Activated T-helper 1 cell treated with anti-CD3 and anti-CD28 coated beads, Interleukin-2, amount 50 U/mL, for 16 hours (primary cell): ENCODE results near the gene DMBX1.

Source experiments
- DNase-seq, 2 donors: peaks; one replicate each; pipeline ENCODE4 v3.0.0-alpha.2; 2020; ENCODE audit warnings: low read depth in 1 of 2, low spot score in 1 of 2

Gene DMBX1

DNA sequence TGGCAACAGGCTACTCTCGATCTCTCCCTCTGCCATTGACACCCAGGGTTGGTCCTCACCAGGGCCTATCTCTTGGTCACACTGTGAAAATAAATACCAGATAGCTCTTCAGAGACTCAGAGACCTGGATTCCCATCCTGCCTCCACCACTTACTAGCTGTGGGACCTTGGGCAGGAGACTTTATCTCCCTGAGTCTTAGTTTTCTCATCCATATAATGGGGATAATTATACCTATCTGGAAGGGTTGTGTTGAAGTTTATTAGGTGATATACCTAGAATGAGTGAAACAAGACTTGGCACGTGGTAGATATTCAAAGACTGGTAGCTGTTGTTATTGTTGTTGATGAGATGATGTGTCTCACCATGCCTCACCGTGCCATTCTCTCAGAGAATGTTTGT is 7.4 kb downstream of the DMBX1 start:
- DNase-seq, result no peak

DNA sequence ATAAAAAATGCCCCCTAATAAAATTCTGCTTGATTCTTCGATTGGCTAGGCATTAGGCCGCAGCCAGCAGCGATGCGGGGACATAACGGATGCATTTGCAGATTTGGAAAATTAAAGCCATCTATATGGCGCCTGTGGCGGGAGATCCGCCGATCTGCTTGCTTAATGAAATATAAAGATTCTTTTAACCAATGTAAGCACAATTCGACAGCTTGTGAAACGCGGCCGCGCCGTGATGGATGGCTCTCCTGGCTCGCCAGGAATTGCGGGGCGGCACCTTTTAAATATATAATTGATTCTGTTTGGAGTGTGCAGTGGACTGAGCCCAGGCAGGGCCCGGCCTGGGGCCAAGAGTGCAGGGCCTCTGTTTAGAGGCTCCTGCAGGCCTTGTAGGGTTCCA is 8.0 kb downstream of the DMBX1 start:
- no peak for DNase-seq

DNA sequence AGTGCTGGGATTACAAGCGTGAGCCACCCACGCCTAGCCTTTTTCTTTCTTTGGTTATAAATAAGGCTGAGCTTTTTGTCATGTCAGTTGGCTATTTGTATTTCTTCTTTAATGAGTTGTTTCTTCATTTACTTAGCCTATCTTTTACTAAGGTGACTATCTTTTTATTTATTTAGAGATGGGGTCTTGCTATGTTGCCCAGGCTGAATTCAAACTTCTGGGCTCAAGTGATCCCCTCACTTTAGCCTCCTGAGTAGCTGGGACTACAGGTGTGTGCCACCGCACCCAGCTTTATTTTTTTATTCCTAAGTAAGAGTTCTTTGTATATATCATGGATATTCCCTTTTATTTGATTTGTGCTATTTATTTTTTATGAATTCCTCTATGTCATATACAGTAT is 11.9 kb downstream of the DMBX1 start:
- no peak for DNase-seq

DNA sequence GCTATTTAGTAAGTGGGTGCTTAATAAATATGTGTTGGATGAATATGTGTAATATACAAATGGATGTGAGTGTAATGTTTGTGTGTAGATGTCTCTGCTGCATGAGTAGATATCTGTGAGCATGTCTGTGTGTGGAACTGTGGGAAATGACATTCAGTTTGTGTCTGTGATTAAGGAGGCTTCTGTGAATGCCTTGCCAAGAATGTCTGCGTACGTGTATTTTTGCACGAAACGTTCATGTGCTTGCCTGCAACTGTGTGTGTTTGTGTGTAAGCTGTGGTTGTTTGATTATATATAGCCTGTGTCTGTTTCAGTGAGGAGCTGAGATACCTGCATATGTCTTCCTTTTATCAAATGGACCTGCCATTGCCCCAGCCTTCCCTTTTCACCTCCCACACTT is 13.8 kb downstream of the DMBX1 start:
- DNase-seq, result no peak

DNA sequence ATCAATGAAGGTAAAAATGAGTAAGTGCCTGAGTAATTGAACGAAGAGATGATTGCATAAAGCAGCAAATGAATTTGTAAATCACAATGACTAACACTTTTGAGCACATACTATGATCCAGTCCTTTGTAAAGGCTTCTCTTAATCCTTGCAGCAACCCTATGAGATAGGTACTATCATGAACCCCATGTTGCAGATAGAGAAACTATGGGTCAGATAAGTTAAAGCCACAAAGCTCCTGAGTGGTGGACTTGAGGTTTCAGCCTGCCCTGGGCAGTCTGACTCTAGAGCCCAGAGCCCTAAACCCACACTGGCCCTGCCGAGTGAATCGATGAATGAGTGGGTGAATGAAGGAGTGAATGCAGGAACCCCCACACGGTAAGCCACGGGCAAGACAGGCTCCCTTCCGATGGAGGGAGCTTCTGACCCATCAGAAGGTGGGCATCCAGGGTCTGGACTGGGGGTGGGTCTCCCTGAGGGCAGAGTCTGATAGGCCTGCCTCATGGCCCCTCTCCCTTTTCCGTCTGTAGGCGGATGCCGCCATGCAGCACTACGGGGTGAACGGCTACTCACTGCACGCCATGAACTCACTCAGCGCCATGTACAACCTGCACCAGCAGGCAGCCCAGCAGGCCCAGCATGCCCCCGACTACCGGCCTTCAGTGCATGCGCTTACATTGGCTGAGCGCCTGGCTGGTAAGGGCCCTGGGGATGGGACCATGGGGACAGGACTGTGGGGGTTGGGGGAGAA is 17.0 kb downstream of the DMBX1 start:
- no peak for DNase-seq

DNA sequence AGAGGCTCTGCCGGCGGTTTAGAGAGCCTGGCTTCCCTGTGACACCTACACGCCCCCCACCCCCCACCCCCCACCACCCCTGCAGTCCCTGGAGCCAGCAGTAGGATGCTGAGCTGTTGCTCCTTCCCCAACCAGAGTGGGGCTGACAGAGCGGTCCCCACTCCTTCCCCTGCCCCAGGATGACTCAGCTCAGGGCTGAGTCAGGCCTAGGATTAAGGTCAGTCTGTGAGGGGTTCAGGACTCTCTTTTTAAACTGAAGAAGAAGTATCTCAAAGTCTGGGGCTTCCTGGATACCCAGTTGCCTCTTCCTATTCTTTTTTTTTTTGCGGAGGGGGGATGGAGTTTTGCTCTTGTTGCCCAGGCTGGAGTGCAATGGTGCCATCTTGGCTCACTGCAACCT is 19.1 kb downstream of the DMBX1 start:
- no peak for DNase-seq

DNA sequence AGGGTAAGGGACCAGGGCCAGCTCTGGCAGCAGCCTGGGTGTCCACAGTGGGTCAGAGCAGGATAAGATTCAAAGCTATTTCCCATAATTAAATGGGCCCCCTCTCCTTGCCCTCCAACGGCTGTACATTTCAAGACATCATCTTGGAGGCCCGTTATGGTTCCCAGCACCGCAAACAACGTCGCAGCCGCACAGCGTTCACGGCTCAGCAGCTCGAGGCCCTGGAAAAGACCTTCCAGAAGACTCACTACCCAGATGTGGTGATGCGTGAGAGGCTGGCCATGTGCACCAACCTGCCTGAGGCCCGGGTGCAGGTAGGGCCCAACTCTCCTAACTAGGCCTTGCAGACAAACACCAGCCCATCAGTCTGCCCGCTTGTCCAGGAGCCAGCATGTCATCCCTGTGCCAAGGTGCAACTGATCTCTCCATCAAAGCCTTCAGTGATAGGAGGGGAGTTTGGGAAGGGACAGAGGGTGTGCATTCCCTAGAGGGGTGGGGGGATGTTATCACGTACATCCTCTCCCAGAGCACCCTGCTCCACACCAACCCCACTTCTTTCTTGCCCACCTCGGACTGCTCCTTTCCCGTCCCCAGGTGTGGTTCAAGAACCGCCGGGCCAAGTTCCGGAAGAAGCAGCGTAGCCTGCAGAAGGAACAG is 20.8 kb downstream of the DMBX1 start:
- no peak for DNase-seq

DNA sequence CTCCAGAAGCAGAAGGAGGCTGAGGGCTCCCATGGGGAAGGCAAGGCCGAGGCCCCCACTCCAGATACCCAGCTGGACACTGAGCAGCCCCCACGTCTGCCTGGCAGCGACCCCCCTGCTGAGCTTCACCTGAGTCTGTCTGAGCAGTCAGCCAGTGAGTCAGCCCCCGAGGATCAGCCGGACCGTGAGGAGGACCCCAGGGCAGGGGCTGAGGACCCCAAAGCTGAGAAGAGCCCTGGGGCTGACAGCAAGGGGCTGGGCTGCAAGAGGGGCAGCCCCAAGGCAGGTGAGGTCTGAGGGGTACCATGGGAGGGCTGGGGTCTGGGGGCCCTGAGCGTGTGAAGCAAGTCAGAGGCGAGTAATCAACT is 21.3 kb downstream of the DMBX1 start:
- no peak for DNase-seq

DNA sequence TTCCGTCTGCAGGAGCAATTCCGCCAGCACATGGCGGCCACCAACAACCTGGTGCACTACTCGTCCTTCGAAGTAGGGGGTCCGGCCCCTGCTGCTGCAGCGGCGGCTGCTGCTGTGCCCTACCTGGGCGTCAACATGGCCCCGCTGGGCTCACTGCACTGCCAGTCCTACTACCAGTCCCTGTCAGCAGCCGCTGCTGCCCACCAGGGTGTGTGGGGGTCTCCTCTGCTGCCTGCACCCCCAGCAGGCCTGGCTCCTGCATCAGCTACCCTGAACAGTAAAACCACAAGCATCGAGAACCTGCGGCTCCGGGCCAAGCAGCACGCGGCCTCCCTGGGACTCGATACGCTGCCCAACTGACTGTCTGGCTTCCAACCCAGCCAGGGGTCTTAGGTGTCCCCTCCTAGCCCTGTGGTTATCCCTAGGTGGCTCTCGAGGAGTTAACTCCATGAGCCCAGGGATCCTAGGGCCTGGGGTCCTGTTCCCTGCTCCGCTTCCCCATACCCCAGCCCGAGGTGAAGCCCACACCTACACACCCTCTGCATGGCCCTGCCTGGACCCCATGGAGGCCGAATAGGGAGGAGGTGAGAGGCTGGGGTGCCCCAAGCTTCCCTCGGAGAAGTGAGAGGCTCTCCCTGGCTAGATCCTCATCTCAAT is 22.6 kb downstream of the DMBX1 start:
- DNase-seq, result no peak

DNA sequence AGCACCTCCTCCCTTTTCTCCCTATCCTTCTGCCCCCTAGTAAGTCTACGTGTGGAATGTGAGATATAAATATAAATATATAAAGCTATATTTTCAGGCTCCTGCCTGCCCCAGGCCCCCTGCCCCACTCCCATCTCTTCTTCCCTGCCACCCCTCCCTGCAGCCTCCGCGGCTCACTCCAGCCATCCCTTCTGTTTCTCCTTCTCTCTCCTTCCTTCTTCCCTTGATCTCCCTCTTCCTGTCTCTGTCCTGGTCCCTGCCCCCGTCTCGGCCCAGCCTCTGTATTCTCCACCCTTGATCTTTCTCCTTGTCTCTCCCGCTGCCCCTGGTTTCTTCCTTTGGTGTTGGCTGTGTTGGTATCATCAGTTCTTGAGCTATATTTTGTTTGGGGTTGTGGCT is 23.2 kb downstream of the DMBX1 start:
- DNase-seq, result no peak

DNA sequence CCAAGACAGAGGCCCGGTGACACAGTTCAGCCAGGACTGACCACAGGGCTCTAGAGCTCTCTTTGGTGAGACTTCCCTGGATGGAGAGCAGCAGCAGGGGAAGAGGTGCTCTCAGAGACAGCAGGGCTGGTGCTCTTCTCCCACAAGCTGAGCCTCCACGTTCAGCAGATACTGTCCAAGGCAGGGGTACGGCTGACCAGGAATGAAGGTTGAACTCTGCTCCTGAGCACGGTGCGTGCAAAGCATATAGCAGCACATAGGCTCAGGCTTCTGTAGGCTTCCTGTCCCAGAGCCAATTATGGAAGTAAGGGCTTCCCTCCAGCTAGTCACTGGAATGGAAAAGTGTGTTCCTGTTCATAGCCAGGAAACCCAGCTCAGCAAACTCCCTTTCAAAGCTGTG is 23.9 kb downstream of the DMBX1 start:
- no peak for DNase-seq

DNA sequence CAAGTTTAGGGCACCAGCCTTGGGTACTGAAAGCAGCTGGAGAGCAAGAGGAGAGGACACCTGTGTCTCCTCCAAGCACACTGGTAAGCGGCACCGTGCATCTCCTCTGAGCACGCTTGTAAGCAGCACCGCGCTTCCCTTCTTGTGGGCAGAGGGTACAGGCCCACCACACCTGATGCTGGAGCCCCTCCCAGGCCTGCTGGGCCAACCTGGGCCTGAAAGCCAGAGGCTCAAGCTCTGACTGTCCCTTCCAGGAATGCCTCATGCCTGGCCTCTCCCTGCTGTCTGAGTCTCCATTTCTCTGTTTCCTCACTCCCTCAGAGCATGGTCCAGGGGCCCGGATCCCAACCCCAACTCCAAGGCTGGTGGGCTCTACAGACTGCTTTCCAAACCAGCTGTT is 25.9 kb downstream of the DMBX1 start:
- no peak for DNase-seq

DNA sequence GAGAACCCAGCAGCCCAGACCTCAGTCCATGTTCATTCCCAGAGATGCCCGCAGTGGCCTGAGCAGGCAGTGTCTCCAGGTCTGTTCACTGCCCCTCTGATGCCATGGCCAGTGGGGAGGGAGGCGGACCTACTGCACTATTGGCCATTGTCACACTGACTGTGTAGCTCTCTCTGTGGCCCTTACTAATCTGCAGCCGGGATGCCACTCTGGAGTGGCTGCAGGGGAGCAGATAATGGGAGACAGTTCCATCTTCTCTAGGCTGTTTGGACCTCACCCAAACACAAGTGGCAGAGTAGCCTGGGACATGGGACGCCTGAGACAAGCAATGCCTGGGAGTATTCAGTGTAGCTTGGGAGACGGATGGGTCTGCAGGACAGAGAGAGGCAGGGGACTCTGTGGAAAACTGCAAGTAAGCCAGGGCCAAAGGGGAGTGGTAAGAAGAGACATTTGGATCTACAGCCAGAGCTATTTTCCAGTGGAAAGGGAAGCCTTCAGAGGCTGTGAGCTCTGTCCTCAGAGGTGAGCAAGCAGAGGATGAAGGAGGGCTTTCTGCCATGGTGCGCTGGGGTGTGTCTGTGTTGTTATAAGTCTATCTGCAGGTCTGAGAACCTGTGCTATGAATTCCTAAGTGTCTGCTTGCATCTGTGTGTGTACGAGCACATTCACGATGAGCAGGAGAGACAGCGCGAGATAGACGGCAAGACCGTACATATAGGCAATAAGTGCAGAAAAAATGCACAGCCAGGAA is 26.7 kb downstream of the DMBX1 start:
- DNase-seq, result no peak

DNA sequence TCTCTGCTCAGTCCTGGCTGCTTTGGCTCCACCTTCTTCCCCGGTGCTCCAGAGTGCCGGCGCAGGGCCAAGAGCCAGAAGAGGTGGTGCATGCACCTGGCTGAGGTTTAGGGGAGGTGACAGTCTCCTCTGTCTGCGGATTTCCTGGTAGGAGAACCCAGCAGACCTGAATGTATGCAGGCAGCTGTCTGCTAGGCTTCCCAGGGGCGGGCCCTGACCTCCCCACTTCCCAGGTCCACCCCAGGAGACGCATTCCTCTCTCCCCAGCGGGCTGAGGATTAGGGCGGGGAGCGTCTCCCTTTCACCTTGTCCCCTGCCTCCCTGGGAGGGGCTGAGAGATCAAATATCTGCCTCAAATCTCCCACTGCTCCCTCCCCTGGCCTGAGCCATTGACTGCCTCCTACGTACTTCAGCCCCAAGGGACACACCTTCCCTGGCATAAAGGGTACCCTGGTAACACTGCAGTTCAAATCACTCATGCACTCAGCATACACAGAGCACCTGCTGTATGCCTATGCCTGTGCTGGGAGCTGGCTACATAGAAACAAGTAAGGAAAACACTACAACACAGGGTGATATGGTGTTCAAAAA is 27.5 kb downstream of the DMBX1 start:
- no peak for DNase-seq

DNA sequence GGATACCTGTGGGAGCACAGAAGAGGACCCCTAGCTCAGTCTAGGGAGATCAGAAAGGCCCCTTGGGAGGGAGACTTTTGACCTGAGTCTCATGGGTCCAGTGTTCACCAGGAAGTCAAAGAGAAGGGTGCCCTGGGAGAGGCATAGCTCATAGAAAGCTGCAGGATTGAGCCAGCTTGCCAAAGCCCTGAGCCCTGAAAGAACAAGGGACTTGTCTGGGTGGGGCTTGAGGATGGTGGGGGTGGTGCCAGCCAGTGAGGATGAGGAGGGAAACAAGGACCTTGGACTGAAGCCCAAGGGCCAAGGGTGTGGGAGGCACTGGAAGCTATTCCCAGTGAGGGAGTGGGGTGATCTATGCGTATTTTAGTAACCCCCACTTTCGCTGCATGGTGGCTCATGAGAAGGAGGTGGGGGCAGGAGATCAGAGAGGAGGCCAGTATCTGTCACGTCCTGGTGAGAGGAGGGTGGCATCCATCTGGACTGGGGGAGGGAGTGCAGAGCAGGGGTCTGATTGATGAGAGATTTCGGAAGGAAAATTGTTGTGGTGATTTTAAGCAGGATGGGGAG is 28.4 kb downstream of the DMBX1 start:
- DNase-seq, result no peak

DNA sequence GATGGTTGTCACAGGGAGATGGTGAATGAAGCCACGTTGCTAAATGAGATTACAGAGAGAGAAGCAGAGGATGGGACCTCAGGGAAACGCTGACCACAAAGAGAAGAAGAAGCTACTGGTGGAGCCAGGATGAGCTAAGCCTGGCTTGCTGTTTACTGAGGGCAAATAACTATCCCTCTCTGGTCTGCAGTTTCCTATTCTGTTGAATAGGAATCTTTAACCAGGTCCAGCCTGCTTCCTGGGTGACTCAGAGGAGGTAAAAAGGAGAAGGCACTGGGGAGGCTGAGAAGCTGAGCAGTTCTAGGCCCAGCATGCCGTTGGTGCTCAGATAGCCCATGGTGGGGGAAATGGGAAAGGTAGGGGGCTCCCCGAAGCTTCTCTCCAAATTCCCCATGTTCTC is 29.6 kb downstream of the DMBX1 start:
- DNase-seq, result no peak

DNA sequence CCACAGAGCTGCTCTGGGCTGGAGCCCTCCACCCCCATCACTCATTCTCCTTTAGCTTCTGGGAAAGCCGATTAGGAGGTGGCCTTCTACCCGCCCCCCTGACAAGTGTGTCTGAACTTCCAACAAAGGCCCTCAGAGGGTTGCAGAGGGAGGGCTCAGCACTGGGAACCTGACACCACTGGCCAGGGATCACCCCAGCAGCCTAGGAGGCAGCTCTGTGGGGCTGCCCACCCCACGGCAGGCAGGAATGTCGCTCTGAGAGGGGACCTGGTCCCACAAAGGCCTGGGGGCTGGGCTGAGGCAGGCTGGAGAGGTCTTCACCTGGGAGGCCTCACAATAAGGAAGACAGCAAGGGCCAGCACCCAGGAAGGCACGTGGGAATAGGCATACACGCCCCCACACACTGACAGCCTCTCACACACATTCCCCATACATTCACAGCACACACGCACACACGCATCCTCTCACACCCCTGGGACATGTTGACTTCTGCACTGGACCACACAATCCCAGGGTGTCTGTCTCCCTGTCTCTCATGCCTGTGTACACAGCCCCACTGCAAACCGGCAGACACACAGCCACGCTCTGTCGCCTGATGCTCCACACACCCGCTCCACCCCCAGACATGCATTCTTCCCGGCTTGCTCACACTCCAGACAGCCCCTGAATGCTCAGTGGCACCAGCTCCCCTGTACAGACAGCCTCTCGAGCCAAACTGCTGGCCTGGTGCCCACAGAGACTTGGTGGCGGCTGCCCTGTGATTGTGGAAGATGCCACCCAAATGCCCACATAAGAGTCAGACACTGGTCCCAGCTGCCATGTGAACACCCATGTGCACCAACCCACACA is 30.7 kb downstream of the DMBX1 start:
- no peak for DNase-seq

DNA sequence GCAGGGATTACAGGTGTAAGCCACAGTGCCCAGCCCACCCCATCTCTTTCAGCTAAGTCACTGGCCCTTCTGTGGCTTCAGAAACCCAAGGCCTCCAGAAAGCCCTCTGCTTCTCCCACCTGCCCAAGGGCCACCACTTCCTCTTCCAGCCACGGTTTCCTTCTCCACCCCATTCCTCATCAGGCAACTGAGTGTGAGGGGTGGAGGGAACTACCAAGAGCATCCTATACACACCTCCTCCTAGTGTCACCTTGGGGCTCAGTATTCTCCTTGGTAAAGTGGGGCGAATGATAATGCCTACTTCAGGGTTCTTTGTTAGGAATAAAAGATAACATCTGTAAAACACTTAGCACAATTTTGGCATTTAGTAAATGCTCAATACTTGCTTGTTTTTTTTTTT is 31.8 kb downstream of the DMBX1 start:
- DNase-seq, result no peak

DNA sequence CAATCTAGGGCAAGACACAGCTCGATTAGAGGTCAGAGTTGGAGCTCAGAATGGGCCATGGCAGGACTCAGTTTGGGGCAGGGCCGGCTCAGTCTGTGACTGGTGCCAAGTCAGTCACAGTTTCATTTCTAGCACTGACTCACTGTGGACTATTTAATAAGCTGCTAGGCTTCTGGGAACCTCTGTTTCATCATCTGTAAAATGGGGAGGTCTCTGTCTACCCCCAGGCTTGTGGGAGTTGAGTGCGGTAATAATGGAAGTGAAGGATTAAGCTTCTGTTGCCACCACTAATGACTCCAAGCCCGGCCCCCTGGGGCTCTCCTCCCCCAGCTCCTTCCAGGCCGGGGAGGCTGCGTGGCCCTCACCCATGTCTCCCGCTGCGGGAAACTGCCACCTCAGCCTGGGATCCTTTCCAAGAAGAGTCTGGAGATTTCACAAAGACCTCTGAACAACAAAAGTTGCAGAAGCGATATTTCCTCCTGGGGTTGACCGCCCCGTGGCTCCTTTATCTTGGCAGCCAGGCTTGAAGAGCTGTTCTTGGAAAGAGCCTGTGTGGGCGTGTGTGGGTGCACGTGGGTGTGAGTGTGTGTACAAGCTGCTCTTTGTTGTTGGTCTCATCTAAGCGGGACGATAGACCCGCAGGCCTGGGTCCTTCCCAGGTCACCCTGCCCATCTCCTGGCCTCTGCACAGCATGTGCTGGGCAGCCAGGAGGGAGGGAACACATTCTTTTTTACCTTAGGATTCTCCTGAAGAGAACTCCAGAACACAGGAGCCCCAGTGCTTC is 32.7 kb downstream of the DMBX1 start:
- DNase-seq, result no peak

DNA sequence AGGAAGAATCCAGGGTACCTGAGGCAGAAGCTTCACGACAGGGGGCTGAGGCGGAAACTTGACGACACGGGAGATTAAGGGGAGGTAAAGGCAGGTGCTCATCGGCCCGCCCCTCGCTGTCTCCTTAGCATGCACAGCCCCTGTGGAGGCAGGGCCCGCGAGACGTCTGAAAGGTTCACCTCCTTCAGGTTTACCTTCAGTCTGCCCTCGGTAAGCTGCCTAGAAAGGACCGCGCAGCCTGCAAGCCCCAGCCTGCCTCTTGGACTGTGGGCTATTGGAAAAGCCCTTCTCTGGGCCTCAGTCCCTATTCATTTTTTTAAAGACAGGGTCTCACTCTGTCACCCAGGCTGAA is 33.3 kb downstream of the DMBX1 start:
- no peak for DNase-seq
